NCI-H2107 treated with DMSO at 0.1 percent for 48 hours (cell line): ENCODE data around the gene MMRN1.

Experiments
- DNase-seq: peaks from one replicate; lab custom pipeline; 2025; ENCODE audit not compliant: unreplicated experiment; lab: John Stamatoyannopoulos, UW

MMRN1 gene

DNA sequence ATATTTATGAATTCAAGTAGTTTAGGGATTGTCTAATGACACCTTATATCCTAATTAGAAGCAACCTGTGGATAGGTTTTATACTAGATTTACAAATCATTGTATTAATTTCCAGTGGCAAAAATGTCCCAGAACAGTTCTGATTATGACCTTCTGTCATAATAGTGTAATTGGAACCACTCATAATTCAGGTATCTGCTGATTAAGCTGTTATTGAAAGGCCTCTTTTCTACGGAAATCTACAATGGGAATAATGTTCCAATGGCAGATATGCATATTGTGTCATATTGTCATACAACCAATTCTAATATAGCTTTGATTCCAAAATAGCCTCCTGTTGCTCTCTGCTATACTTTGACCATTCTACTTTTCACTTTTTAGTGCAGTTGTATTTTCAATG, 19.0 kb downstream of the MMRN1 start:
- no peak for DNase-seq

DNA sequence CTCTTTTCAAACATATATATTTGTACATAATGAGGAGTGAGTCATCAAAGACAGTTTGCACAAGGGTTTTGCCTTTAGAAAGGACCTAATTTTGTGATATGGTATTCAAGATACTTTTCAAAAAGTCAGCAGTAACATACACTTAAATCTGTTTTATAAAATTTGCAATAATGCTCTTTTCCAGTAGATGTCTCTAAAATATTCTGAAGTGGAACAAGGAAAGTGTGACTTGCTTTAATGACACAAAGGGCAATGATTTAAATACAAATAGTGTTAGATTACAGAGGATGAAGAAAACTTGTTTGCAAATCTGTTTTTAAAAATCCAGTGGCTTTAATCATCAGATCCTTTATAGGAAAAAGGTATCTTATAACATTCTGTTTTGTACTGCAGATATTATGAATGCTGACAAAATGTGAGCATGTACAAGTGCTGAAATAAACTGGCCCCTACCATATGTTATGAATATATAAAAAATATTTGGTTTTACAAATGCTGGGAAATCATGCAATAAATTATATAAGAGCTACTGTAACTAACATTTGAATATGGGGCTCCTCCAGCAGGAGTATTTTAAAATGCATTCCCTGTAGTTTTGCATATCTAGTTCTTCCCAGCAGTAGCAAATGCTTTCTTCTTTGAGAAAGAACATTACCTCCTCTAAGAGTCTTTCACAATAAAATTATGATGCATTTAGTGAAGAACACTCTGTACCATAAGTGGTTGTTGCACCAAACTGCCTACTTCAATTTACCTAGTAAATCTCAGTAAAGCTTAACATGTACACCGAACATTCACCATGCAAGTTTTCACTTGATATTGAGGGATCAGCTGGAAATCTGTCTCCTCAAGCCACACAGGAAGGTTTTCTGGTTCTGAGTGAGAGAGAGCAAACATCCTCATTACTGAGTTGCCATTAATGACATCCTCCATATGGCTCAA, 20.2 kb downstream of the MMRN1 start:
- DNase-seq: no peak

DNA sequence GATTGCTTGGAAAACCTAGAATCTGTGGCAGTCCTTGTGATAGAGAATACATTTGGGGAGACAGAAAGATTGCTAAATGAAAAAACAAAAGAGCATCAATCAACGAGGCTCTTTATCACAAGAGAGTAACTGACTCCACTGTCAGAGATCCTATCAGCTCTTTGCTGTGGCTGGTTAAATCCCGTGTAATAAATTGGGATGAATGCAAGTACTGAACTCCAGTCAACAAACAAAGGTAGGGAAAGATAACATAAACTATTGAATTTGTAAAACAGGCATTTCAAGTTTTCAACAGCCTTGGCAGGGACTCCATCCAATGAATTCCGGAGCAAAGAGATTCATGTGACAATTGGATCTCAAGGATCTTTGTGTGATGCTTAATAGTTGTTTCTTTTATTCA, 21.3 kb downstream of the MMRN1 start:
- DNase-seq: no peak

DNA sequence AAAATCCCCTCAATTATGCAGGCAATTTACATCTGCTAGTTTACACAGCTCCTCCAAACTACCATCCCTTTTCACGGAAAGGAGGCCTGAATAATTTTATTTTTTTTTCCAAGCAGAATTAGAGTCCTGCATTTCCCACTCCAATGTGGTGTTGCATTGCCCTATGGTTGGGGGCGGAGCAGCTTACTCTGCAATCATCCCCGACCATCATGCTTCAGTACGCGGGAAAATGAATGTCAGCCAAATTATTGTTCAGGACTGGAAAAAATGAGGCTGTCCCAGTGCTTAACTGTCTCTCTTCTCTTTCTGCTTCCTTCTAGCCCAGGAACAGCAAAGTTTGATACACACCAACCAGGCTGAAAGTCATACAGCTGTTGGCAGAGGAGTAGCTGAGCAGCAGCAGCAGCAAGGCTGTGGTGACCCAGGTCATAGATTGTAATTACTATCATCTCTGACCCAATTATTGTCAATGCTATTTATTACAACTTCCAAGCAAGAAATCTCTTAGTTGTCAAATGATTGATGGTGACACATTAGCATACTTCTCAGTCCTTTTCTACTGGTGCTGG, 28.3 kb downstream of the MMRN1 start:
- no peak for DNase-seq

DNA sequence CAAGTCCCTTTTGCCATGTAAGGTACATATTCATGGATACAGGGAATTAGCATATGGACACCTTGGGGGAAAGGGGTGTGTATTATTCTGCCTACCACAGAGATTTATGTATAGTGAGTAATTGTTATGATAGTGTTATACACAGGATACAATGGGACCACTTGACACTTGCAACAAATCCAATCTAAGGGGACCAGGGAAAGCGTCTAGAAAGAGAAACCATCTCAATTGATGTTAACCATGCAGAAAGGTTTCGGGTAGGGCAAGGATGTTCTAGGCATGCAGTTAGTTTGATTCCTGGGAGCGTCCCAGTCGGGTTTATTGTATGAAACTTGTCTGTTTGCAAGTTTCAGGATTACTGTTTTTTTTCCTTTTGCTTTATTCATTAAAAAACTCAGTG, 34.2 kb downstream of the MMRN1 start:
- no peak for DNase-seq

DNA sequence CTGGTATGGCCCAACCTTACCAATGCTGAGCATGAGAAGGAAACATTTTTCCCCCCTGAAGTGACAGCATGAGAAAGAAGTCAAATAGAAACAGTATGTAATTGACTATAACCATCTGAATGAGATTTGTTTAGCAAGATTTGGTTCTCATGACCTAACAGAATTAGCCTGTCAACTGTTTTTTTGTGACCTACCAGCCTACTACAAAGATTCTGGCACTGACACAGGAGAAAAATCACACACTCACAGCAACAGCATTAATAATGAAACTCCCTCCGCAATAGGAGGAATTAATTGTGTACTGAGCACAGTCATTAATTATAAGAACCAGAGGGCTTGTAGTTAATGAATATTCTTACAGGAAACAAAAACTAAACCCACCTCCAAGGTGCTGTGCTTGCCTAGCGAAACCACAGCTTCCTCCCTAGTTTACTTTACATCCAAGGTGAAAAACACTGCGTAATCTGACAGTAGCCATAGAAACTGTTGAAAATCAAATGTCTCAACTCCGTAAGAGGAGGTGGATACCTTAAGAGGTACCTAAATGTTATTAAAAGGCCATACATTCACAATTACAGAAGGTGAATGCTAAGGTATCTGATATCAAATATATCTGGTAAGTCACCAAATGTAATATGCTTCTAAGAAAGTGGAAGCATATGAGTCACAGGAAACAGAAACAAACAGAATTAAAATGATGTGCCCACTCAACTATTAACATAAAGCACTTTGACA, 34.9 kb downstream of the MMRN1 start:
- no peak for DNase-seq

DNA sequence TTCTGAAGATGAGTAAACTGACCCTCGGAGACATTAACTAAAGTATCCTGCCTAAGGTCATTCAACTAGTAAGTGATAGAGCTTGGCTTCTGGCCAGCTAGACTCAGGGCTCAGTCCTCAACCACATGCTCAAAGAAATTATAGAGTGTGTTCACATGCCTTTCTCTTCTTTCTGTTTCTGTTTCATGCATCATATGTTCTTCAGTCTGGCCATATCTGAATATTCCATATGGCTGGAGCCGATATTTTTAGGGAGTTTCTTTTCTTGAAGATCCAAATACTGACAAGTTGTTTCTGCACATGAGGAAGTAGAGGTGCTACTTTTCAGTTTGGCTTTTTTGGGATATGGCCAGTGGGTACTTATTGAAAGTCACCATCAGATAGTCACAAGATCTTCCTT, 44.9 kb downstream of the MMRN1 start:
- no peak for DNase-seq

DNA sequence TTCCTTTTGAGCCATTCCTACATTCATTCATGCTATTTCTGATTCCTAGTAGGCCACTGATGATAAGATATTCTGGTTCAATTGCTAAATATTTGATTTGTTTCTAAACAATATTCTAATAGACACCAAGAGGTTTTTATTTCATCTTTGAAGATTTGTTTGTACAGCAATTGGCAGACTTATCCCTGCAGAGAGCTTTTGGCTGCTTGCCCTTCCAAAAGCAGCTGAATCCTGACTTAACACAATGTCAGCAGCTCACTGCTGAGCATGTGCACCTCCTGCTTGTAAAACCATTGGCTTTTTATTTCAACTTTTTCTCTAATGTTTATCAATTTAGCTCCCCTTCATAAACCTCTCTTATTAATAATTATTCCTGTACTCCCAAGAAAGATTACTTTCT, 45.3 kb downstream of the MMRN1 start:
- DNase-seq: peak; percentile 12

DNA sequence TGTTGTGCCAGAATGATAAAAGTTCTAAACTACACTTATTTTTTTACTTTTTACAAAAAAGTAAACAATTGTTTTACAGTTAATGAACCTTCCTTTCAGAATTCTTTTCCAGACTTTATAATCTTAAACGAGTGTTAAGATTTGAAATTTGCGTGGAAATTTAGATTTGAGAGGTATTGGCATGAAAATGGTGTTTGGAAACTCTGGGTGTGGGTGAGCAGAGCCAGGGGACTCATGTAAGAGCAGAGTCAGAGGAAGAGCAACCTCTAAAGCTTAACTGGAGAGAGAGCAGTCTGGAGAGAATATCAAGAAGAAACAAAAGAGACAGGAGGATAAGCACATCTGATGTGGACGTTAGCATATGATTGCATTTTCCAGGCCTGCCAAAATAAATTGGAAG, 48.2 kb downstream of the MMRN1 start:
- no peak for DNase-seq

DNA sequence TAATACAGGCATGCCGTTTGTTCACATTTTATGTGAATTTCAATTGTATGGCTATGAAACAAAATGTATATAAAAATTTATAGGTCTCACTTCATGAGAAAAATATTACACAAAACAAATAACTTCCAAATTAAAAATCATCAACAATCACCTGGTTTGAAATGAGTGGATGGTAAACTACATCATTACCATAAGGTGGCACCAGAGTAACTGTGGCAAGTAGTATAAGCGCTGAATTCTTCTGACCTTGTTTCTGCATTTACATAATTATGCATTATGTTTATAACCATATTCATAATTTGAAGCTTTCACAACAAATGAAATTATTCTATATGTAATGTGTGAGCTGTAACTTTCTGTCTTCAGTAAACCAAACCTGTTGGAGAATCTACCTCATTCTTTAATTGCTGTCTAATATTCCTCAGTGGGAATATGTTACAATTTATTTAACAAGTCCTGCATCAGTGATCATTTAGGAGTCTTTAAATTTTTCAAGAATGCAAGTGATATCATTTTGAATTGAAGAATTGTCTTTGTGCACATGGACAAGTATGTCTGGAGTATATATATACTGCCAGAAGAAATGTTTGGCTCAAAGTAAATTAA, 55.2 kb downstream of the MMRN1 start:
- no peak for DNase-seq

DNA sequence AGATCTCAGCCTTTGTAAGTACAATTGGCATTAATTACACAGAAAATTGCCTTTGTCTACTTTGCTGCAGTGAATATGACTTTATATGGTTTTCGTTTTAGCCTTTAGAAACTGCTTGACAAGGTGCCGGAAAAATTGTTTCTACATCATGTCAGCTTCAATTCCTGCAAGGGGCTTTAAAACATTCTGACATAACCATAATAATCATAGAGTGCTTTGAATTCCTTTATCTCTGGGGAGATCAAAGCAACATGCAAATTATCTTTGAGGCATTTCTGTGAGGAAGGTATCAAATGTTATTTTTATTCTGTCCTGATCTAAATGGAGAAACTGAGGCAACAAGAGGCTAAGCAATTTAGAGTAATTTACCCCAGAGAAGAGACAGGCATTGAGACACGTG, 57.8 kb downstream of the MMRN1 start:
- DNase-seq: no peak

DNA sequence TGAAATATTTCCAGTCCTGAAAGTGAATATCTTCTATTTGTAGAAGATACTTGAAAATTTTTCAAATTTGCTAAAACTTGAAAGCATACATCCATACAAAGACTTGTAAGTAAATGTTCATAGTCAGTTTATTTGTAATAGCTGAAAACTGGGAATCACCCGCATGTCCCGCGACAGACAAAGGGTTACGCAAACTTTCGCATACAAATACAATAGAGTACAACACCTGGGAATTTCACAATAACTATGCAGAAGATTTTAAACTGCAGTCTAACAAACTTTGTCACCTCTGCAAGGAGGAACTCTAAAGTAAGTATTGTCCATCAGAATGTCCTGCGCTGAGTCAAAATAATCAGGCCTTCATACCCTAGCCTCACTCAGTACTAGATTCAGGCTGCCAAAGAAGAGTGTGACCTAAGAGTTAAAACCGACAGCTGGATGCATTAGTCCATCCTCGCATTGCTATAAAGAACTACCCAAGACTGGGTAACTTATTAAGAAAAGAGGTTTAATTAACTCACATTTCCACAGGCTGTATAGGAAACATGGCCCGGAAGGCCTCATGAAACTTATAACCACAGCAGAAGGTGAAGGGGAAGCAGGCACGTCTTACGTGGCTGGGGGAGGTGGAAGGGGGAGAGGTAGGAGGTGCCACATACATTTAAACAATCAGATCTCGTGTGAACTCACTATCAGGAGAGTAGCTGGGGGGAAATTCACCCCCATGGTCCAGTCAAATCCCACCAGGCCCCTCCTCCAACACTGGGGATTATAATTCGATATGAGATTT, 60.4 kb downstream of the MMRN1 start:
- no peak for DNase-seq

DNA sequence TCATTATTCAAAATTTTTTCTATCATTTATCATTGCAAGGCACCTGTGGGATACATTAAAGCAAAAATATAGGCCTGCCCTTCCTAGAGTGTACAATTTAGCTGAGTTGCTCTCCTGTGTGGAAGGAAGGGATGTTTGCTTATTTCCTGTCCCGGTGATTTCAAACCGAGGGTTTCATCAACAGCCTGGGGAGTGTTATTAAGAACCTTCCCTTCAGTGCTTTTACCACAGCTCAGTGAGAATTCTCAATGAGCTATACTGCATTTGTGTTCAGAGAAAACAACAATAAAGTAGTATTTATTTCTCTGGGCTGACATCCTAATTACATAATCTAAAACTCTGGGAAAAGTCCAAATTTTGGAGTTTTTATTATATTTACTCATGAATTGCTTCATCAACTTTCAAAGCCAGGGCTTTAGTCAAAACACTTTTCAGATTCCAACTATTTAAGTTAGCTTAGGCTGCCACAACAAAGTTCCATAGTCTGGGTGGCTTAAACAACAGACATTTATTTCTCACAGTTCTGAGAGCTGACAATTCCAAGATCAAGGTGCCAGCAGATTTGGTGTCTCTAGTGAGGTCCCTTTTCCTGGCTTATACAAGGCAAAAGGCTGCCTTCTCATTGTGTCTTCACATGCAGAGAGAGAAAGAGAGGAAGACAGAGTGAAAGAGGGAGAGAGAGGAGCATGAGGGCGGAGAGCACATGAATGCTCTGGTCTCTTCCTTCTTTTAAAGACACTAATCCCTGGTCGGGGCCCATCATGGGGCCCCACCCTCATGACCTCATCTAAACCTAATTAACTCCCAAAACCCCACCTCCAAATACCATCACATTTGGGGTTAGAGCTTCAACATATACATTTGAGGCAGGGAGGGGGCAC, 62.6 kb downstream of the MMRN1 start:
- no peak for DNase-seq

DNA sequence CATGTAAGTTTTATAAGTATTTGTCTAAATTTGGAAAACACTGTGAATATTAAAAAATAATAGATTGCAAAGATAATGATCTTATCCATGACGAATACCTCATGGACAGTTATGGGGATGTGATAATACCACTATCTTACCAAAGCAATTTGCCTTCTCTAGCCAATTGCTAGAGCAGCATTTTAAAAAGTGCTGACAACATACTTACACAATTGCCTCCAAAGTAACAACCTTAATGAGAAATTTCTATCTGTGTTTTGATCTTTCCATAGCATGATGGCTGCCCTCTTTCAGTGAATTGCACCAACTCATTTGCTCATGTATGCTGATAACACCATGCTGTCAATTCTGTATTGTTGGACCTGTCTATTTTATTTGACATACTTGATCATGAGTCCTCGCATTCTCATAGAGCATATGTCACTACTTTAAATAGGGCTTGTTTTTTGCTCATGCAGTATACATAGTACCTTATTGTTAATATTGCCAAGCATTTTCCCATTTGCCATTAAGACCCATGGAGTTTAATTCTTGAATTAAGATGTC, 87.2 kb downstream of the MMRN1 start:
- no peak for DNase-seq

DNA sequence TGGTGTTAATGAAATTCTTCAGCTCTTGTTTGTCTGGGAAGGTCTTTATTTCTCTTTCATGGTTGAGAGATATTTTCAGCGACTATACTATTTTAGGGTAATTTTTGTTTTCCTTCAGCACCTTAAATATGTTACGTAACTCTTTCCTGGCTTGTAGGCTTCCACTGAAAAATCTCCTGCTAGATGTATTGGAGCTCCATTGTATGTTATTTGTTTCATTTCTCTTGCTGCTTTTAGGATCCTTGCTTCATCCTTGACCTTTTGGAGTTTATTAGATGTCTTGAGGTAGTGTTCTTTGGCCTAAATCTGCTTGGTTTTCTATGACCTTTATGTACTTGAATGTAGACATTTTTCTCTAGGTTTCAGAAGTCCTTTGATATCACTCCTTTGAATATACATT, 93.6 kb downstream of the MMRN1 start:
- DNase-seq: no peak

DNA sequence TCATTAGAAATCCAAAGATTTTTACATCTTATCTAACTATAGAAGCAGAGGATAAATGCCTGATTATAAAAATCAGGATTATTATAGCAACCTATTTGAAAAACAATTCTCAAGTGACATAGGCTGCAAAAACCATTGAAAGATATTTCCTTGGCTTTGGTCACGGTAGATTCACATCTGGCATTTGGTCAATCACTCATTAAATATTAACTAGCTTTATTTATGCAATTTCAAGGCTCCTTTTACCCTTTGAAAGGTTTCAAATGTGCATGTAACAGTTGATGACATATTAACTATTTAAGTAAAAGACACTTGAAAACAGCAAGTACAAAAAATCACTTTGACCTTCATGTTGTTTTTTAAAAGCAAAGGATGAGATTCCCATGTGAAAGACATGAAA, 98.1 kb downstream of the MMRN1 start:
- DNase-seq: no peak

DNA sequence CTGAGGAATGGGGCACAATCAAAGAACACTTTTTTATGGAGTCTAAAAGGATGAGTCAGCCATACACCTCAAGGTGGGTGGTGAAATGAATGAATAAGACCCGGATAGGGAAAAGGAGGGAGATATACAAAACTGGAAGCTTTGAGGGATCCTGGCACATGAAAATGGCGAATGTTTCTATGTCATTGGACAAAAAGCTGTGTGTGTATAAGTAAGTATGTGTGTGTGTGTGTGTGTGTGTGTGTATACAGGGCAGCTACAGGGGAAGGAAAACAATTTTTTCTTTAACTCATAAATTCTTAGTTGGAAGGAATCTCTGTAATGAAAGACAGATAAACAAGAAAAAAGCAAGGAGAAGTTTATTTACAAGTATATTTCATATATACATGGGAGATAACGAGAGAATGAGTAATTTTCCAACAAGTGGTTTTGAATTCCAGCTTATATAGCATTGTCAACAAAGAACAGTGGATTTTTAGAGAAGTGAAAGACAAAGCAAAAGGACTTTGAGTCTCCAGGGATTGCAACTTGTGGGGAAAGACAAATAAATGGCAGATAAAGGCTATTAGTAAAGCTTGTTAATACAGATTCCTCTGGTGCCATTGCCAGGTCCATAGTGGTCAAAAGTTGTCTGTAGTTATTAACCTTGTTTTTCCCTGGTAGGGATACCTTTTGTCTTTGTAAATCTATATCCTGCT, 99.7 kb downstream of the MMRN1 start:
- no peak for DNase-seq

DNA sequence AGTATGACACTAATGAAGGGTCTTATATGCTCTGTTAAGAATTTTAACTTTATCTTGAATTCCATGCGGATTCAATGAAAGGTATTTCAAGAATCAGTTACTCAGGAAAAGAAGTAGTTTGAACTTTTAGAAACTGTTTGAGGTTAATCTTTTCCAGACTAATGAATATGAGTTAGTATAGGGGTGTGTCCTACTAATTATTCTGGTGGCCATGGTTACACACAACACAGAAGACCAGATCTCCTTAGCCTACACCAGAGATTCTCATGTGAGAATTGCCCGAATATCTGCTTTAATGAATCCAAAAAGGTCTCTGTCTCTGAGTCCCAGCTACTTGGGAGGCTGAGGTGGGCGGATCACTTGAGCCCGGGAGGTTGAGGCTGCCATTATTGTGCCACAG, 100.4 kb downstream of the MMRN1 start:
- no peak for DNase-seq

DNA sequence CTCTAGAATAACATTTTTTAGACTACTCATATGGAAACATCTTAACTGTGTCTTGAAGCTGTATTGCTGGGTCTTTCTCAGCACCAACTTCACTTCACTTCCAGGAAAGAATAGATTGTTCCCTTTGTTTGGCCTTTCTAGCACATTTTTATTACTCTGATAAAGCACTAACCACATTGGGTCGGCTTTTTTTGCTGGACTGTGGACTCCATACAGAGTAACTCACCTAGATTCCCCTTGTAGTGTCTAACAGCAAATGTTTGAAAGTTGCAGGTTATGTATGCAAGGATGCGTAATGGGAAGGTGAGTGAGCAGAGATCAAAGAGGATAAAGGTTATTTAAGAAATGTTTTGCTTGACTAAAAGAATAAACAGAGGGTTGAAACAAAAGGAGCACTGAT, 101.2 kb downstream of the MMRN1 start:
- no peak for DNase-seq
